ENCODE data around the gene CRADD. TPM values are rescaled to one million over a fixed set of nuclear protein-coding genes. Genes with fewer than 3 reads are reported as not detected.

Gene CRADD
- total RNA-seq, 4 donors from 2014 or later, result 16.1 to 43.3 (median 26.5) TPM

DNA sequence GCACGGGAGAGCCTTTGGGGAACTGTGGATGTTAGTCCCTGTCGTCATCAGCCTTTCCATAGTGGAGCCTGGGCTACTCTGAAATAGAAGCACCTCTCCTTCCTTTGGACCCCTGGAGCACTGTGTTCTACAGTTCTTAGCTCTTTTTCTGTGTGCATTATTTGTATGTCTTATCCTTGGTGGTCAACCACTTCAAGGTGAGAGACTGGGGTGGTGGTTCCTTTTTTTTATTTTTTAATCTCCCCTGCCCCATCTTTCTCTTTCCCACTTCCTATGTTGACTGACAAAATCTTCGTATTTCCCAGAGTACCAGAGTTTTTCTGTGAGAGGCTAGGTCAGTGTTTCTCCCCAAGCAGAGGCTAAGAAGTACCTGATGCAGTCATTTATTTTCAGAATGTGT lies 111.7 kb downstream of the CRADD start:
- intact Hi-C loops (cut with DNase I; ENCODE audit: low total_unique reads), result no loop called here
- WGBS, 2 donors, result 96 to 98% methylated on average over 3 of the region's 3 CpGs
- no peak overlapping the region for H3K4me3 ChIP-seq (ENCODE audit: low read depth, poor library complexity, severe bottlenecking)
- no peak for TF ChIP-seq POLR2A (IDR thresholded peaks at IDR 0.05)
- TF ChIP-seq, protein P1, sequence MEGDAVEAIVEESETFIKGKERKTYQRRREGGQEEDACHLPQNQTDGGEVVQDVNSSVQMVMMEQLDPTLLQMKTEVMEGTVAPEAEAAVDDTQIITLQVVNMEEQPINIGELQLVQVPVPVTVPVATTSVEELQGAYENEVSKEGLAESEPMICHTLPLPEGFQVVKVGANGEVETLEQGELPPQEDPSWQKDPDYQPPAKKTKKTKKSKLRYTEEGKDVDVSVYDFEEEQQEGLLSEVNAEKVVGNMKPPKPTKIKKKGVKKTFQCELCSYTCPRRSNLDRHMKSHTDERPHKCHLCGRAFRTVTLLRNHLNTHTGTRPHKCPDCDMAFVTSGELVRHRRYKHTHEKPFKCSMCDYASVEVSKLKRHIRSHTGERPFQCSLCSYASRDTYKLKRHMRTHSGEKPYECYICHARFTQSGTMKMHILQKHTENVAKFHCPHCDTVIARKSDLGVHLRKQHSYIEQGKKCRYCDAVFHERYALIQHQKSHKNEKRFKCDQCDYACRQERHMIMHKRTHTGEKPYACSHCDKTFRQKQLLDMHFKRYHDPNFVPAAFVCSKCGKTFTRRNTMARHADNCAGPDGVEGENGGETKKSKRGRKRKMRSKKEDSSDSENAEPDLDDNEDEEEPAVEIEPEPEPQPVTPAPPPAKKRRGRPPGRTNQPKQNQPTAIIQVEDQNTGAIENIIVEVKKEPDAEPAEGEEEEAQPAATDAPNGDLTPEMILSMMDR (IDR thresholded peaks at IDR 0.05), result no peak
- DNase-seq (ENCODE audit: low spot score in 2 of 2), result no peak

- TF ChIP-seq POLR2A (IDR thresholded peaks at IDR 0.05), result no peak
- TF ChIP-seq, protein P1 (IDR thresholded peaks at IDR 0.05), result no peak
- 78 to 86% methylated on average over 1 of the region's 1 CpG for WGBS, 2 donors
- DNase-seq (ENCODE audit: low spot score in 2 of 2), result no peak
- H3K4me3 ChIP-seq (ENCODE audit: low read depth, poor library complexity, severe bottlenecking), result no peak overlapping the region
- intact Hi-C loops (cut with DNase I; ENCODE audit: low total_unique reads), result no loop called here
Measured at GRCh38 chr12:93789767-93790166, 112.6 kb downstream of the CRADD start.

DNA sequence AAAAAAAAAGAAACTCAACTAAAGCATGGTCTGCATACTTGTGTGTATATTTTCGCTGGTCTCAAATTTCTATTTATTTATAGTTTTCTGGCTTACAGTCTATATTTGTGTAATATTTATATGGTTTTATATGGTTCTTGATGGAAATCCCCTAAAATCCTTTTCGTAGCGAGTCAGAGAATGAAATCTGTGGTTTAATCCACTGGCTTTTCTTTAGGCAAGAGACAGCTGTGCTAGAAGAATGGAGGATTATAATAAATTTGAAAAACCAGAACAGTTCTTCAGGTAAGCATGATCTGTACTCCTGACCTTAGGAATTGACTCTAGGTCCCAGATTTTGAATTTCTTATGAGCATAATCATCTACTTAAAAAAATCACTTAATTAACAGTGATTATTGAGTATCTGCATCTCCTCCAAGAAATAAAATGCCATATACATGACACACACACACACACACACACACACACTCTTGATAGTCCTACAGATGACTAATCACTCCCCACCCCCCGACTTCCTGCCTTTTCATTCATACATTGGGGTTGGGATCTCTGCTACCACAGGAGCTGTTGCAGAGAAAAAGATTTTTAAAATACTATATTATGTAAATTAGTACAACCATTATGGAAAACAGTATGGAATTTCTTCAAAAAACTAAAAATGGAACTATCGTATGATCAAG lies 113.4 kb downstream of the CRADD start:
- H3K4me3 ChIP-seq (ENCODE audit: low read depth, poor library complexity, severe bottlenecking), result no peak overlapping the region
- no peak for DNase-seq (ENCODE audit: low spot score in 2 of 2)
- 79 to 82% methylated on average over 5 of the region's 5 CpGs for WGBS, 2 donors
- intact Hi-C loops (cut with DNase I; ENCODE audit: low total_unique reads), result no loop called here
- TF ChIP-seq, protein P1 (IDR thresholded peaks at IDR 0.05), result no peak
- no peak for TF ChIP-seq POLR2A (IDR thresholded peaks at IDR 0.05)

GRCh38 chr12:93793007-93793406 lies 115.8 kb downstream of the CRADD start:
- WGBS, 2 donors, result 95 to 98% methylated on average over 3 of the region's 3 CpGs
- TF ChIP-seq, protein P1 (IDR thresholded peaks at IDR 0.05), result no peak

DNA sequence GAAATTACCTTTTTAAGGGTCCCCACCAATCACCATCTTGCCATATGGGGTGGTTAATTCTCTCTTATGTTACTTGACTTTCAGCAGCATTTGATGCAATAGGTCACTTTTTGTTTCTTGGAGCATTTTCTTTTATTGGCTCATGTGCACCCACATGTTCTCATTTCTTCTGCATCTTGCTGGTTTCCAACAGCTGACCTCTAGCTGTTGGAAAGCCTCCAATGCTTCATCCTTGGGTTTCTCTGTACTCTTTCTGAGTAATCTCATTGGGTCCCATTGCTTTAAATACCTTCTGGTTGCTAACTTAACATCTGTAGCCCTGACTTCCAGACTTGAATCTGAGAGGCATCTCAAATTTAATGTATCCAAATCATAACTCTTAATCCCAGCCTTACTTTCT lies 116.8 kb downstream of the CRADD start:
- no peak for DNase-seq (ENCODE audit: low spot score in 2 of 2)
- no peak for TF ChIP-seq POLR2A (IDR thresholded peaks at IDR 0.05)
- TF ChIP-seq, protein P1 (IDR thresholded peaks at IDR 0.05), result no peak
- intact Hi-C loops (cut with DNase I; ENCODE audit: low total_unique reads), result no loop called here
- H3K4me3 ChIP-seq (ENCODE audit: low read depth, poor library complexity, severe bottlenecking), result no peak overlapping the region

More at GRCh38 chr12:93793007-93793406, 115.8 kb downstream of the CRADD start:
- no peak for DNase-seq (ENCODE audit: low spot score in 2 of 2)
- no peak overlapping the region for H3K4me3 ChIP-seq (ENCODE audit: low read depth, poor library complexity, severe bottlenecking)
- intact Hi-C loops (cut with DNase I; ENCODE audit: low total_unique reads), result no loop called here

DNA sequence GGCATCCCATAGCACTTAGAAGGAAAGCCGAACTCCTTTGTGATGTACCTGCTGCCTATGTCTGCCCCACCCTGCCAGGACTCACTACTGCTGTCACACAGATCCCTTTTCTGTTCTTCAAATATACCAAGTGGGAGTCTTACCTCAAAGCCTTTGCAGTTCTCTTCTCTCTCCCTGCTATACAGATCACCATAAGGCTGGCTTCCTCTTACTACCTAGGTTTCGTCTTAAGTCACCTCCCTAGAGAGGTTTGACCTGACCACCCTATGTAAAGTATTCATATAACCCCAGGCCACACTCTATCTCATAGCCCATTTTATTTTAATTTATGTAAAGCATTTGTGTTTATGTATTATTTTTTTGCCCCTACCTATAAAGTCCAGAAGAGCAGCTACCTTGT lies 117.6 kb downstream of the CRADD start:
- H3K4me3 ChIP-seq (ENCODE audit: low read depth, poor library complexity, severe bottlenecking), result no peak overlapping the region
- WGBS, 2 donors, result 88 to 93% methylated on average over 2 of the region's 2 CpGs
- no peak for TF ChIP-seq POLR2A (IDR thresholded peaks at IDR 0.05)
- TF ChIP-seq, protein P1 (IDR thresholded peaks at IDR 0.05), result no peak
- DNase-seq (ENCODE audit: low spot score in 2 of 2), result no peak
- intact Hi-C loops (cut with DNase I; ENCODE audit: low total_unique reads), result no loop called here
